Sigmoid colon (tissue), 4 donors: Measurements from ENCODE around the gene PATJ.
"Not testable (repeated sequence)": the region's sequence is repeated elsewhere in the genome, so short reads cannot be mapped to it uniquely, and the experiment has no call there.

Source experiments
- EP300 ChIP-seq, 4 donors: sonication (generic); formaldehyde crosslinking; IDR thresholded peaks; one replicate each; pipeline ENCODE4 v1.6.1; 2017; ENCODE audit warnings: antibody characterized with exemption in 4 of 4
- POLR2A ChIP-seq, 2 donors: fragments of 450-650 bp; IDR thresholded peaks; one replicate each; pipeline ENCODE4 v1.6.1; 2016; ENCODE audit warnings: antibody characterized with exemption in 2 of 2, mild to moderate bottlenecking in 2 of 2, moderate library complexity in 2 of 2
- POLR2AphosphoS5 ChIP-seq, 4 donors: sonication (generic); formaldehyde crosslinking; IDR thresholded peaks; one replicate each; pipeline ENCODE4 v1.6.1; 2017; ENCODE audit warnings: antibody characterized with exemption in 4 of 4
- TF ChIP-seq, protein P1 (sequence below), 4 experiments: fragments of 450-650 bp in 3 of 4; fragments of 200-600 bp in 1 of 4; IDR thresholded peaks; one replicate each; pipeline ENCODE4 v1.5.1; 2016 to 2019; ENCODE audit warnings: antibody characterized with exemption in 4 of 4, mild to moderate bottlenecking in 3 of 4, moderate library complexity in 2 of 4

DNA sequence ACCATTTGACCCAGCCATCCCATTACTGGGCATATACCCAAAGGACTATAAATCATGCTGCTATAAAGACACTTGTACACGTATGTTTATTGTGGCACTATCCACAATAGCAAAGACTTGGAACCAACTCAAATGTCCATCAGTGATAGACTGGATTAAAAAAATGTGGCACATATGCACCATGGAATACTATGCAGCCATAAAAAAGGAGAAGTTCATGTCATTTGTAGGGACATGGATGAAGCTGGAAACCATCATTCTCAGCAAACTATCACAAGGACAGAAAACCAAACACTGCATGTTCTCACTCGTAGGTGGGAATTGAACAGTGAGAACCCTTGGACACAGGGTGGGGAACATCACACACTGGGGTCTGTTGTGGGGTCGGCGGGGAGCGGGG, 206.4 kb downstream of the PATJ start:
- TF ChIP-seq, protein P1, sequence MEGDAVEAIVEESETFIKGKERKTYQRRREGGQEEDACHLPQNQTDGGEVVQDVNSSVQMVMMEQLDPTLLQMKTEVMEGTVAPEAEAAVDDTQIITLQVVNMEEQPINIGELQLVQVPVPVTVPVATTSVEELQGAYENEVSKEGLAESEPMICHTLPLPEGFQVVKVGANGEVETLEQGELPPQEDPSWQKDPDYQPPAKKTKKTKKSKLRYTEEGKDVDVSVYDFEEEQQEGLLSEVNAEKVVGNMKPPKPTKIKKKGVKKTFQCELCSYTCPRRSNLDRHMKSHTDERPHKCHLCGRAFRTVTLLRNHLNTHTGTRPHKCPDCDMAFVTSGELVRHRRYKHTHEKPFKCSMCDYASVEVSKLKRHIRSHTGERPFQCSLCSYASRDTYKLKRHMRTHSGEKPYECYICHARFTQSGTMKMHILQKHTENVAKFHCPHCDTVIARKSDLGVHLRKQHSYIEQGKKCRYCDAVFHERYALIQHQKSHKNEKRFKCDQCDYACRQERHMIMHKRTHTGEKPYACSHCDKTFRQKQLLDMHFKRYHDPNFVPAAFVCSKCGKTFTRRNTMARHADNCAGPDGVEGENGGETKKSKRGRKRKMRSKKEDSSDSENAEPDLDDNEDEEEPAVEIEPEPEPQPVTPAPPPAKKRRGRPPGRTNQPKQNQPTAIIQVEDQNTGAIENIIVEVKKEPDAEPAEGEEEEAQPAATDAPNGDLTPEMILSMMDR (IDR thresholded peaks at IDR 0.05) = not testable (repeated sequence)
- TF ChIP-seq POLR2A, POLR2AphosphoS5, EP300 (IDR thresholded peaks at IDR 0.05): not testable (repeated sequence)
